ENCODE results near the gene CLPX. TPM values are rescaled to one million over a fixed set of nuclear protein-coding genes. Genes with fewer than 3 reads are reported as not detected.
"Not testable (repeated sequence)": the region's sequence is repeated elsewhere in the genome, so short reads cannot be mapped to it uniquely, and the experiment has no call there.

Gene CLPX
- total RNA-seq, 1 experiment from 2014 or later = 38.8 TPM

DNA sequence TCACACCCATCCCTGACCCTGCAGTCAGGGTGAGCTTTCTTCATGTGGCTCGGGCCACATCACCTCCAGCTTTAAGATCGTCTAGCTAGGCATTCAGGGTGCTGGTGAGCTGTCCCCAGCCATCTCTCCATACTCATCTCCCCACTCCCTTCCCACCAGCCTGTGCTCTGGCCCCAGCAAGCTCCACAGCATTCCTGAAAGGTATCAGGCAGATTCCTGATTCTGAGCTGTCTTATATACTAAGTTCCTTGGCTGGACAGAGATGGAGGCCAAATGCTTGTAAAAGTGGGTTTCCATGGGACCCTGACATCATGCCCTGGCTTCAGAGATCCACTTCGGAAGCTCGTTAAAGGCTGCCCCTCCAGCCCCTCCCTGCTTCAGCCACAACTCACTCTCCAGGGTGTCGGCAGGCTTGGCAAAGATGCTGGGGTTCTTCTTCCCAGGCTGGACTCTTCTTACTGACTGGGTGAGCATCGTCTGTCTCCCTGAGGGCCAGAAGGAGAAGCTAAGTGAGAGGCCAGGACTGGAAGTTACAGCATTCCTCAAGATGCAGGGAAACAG, 22.2 kb upstream of the CLPX start:
- no peak for DNase-seq (ENCODE audit: low read depth)

DNA sequence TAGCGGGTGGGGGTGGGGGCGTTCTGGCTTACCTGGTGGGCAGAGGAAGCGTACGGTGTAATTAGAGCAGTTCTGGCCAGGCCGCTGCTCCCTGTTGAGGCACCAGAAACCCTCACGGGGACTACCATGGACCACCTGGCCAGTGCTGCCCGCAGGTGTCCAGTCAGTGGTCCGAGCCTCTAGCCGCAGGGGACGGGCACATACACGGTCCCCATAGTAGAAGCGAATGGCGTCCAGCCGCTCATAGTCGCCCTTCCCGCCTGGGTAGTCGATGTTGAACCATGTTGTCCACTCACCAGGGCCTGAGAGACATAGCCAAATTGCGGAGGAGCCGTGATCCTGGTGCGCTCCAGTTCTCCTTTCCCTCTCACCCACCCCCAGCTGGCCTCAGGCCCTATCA, 21.6 kb upstream of the CLPX start:
- DNase-seq (ENCODE audit: low read depth) = no peak

DNA sequence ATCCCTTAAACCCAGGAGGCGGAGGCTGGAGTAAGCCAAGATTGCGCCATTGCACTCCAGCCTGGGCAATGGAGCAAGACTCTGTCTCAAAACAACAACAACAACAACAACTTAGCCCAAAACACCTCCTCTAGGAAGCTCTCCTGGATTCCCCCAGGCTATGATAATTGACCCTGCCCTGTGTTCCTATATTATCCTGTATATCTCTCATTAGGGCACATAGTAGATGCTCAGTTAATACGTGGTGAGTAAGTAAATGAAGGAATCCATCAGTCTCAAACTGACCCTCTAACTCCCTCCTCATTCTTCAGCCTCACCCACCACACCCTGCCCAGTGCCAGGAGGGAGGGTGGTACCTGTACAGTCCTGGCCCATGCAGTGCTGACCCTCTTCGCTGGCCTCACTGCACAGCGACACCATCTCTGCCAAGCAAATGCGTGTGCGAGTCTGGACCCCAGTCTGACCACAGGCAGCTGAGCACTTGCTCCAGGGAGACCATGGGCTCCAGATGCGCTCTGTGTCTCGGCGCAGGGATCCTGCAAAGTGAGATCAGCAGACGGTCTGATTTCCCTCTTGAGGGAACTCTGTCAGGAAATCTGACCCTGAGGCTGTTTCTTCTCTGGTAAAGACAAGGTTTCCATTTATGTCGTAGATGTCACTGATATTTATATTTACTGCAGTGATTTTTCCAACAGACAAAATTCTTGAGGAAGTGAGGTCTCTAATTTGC, 20.0 kb upstream of the CLPX start:
- no peak for DNase-seq (ENCODE audit: low read depth)

DNA sequence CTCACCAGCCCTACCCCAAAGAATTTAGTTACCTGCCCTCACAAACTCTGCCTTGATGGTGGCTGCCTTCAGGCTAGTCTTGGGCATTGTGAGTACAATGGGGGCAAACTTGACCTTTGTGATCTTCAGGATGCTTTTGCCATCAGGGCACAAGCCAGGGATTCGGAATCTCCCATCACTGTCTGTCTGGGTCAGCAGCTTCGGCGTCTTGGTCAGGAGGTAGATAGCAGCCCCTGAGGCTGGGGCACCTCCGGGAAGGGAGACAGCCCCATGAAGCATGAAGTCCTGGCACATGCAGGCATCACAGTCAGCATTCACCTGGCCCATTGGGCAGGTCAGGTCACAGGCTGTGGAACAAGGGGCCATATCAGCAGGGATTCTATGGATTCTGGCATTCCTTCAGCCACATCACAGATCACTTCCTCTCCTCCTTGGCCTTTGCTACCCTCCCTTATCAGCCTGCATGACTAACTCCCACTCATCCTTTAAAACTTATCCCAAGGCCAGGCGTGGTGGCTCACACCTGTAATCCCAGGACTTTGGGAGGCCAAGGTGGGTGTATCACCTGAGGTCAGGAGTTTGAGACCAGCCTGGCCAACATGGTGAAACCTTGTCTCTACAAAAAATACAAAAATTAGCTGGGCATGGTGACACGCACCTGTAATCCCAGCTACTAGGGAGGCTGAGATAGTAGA, 19.2 kb upstream of the CLPX start:
- DNase-seq (ENCODE audit: low read depth) = no peak

DNA sequence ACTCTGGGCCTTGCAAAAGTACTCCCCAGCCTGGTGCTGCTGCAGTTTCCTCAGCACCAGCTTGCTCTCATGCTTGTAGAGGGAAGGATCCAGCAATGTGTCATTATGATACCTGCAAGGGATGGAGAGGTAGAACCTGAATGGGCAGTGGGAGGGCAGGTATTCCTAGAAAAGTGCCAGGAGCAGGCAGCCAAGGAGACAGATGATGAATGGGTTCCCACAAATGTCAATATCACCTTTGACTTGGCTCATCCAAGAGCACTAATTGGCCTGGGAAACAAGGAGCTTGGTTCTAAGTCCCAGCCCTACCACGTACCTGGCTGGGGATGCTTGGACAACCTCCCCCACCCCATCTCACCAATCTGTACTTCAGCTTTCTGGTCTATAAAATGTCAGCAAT, 16.8 kb upstream of the CLPX start:
- no peak for DNase-seq (ENCODE audit: low read depth)

DNA sequence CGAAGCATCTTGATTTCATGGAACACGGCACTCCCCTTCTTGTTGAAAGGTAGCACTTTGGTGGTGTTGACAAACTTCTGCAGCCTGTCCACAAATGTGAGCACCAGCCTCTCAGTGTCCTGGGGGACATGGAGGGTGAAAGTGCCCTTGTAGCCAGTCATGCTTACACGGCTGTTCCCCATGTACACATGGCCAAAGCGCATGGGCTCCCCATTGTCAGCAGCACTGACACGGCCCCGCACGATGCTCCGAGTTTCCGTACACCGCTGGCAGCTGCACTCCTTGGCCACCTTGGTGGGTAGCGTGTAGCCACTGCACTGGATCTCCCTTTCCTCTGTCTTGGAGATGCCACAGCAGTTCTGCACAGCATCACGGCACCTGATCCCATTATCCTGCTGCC, 13.4 kb upstream of the CLPX start:
- DNase-seq (ENCODE audit: low read depth) = no peak

DNA sequence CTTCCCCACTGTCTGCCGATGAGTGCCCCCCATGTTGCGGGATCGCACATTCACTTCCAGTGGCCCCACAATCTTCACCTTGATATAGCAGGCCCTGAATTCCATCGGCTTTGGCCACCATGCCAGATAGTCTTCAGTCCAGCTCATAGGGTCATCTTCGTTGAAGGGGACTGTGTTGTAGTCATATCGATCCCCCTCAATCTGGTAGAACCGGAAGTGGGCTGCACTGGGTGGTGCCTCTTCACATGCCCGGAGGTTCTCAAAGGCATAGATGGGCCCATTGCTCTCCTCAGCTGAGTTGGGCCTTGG, 12.1 kb upstream of the CLPX start:
- no peak for DNase-seq (ENCODE audit: low read depth)

DNA sequence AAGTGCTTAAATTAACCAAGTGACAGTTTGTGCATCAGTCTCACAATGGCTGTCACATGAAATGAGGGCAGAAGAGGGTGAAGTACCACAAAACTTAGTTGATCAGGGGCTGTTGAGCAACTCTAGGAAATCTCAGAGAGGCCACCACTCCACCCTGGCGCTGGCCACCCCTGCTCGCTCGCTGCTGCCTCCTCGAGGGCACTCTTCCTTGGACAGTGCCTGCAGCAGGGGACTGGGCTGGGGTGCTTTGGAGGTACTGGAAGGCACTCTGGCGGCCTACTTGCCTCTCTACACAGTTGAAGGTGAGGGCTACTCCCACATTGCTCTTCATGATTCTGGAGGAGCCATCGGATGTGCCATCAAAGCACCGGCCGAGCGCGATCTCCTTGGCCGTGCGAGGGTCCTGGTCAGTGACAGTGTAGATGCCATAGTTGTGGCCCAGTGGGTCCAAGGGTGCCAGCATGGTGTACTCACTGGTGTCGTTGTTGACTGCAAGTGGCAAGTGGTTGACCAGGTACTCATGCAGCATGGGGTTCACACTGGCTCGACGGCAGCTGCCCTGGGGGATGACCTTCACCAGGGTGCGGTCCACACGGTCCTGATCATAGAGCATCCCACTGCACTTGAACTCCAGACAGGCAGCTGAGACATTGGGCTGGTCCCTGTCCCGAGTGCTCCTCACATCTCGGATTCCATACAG, 11.6 kb upstream of the CLPX start:
- DNase-seq (ENCODE audit: low read depth) = no peak

DNA sequence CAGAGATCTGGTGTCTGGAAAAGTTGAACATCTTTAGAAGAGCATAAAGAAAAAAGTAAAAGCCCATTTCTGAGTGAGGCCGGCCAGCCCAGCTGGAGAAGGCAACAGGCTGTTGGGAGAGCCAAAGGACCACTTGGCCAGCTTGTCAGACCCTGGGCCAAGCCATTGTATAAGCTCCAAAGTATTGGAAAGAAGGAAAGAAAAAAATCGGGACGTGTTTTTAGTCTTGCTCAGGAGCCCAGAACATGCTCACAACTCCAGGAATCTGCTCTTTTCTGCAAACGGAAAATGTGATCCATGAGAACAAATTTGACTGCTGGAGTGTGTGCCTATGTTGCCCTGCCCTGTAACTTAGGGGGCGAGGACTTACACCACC, 10.4 kb upstream of the CLPX start:
- no peak for DNase-seq (ENCODE audit: low read depth)

DNA sequence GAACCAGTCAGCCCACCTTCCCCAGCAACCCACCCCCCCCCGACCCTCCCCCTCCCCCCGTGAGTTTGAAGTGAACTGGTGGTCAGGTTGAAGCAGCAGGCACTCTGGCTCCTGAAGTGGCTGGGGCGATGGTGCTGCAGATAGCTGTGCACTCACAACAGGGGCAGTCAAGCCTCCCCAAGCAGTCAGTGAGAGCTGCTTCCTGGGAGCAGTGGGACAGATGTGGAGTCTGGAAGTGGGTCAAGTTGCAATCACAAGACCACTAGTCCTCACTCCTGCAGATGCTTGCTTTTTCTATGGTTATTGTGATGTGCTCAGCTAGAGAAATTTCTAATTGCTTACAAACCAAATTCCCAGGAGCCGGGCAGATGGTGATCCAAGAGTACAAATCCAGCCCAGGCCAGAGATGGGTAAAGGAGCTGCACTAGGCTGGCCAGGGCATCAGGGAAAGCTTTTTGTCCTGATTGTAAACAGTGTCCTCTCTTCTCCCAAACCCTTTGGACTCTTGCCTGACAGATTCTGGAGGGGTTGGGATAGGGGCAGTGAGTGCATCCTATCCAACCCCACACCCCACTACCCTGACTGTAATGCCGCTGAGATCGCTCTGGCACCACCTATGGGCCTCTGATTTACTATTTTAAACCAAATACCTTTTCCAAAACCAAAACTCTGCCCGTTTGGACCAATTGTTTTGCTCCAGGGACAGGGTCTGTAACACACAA, 9.8 kb upstream of the CLPX start:
- DNase-seq (ENCODE audit: low read depth) = no peak

DNA sequence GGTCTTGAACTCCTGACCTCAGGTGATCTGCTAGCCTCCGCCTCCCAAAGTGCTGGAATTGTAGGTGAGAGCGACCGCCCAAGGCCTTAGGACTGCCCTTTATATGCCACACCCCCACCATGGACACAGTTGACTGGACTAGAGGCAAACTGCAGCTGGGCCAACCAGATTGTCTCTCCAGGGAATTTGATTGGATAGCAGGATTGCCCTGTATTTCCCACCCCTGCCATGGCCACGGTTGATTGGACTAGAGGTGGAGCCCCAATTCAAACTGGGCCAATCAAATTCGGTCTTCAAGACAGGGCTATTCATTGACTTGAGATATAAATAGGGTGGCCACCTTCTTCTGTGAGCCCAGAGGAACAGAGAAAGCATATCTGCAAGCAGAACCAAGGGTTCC, 6.9 kb upstream of the CLPX start:
- DNase-seq (ENCODE audit: low read depth) = peak; percentile 46

DNA sequence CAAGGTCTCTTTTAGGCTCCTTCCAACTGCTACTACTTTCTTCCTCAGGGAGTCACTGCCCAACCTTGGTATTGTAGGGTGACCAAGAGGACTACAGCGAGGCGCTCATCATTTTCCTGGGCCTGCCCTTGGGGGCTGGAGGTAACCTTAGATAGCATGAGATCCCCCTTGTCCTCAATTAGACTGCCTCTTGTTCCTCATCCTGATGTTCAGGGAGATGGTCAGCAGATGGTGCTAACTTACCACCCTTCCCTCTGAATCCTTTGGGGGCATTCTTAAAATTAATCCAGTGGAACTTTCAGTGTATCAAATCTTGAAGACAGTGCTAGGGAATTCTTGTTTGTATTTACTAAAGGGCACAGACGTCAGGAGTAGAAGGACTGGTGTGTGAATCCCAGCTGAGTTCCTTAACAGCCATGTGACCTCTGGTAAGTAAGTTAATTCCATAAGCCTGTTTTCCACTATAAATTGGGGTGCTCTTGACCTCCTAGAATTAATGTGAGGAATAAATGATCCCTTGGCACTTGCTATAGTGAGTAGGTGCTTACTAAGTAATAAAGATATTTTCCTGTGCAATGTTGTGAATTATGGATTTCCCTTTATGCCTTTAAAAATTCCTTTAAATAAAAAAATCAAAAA, 4.1 kb upstream of the CLPX start:
- peak; percentile 62 for DNase-seq (ENCODE audit: low read depth)

DNA sequence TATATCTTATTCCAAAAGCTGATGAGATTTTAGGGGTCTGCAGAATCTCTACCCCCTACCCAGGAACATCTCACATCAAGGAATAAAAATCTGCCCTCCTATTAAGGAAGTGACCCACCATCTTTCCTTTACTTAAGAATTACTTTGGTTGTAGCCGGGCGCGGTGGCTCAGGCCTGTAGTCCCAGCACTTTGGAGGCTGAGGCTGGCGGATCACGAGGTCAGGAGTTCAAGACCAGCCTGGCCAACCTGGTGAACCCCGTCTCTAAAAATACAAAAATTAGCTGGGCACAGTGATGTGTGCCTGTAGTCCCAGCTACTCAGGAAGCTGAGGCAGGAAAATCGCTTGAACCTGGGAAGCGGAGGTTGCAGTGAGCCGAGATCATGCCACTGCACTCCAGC, 3.3 kb upstream of the CLPX start:
- not testable (repeated sequence) for DNase-seq (ENCODE audit: low read depth)

DNA sequence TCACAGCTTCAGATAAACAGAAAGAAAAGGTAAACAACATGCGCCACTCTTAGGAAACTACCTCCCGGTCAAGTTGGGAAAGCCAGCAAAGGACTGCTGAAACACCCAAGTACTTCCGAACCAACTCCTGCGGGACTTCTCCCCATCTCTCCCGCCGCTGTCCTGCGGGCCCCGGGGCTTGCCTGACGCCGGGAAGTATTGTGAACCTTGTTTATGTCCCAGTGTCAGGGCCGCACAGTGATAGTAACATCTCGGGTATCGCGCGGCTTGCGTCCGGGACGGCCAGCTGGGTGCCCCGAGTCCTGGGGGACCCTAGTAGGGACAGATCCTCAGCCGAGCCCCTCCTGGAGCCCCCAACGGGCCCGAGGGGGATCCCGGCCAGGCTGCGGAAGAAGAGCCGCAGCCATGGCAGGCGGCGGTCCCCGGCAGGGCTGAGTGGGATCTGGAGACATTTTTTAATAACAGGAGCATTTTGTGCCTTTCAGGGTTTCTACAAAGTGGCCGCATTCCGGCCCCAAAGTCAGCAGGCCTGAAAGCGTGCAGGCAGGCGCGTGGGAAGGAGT, 756 bp downstream of the CLPX start:
- peak; percentile 40 for DNase-seq (ENCODE audit: low read depth)

DNA sequence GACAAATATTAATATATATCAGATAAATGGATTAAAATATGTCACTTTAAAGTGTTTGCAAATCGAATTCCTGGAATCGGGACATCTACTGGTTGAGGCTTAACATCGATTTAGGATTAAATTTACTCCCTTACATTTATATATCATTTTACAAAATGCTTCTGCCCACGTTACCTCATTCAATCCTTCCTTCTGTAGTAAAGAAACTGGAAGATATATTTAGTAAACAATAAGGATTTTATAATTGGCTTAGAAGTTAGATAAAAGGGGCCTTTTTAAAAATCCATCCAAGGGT, 1.3 kb downstream of the CLPX start:
- DNase-seq (ENCODE audit: low read depth) = no peak

DNA sequence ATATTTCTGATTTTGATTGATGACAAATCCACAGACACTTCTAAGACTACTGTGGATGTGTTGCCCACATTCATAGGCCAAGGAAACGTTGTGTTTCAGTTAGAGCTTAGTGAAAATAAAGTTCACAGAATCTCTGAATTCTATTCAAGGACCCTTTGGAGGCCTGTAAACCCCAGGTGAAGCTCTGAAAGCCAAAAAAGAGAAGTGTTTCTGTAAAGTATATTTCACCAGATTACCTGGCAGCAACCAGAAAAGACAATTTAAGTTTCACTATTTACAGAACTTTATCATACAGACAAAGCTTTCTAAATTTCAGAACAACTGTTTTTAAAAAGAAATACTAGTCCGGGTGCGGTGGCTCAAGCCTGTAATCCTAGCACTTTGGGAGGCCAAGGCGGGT, 2.6 kb downstream of the CLPX start:
- no peak for DNase-seq (ENCODE audit: low read depth)

DNA sequence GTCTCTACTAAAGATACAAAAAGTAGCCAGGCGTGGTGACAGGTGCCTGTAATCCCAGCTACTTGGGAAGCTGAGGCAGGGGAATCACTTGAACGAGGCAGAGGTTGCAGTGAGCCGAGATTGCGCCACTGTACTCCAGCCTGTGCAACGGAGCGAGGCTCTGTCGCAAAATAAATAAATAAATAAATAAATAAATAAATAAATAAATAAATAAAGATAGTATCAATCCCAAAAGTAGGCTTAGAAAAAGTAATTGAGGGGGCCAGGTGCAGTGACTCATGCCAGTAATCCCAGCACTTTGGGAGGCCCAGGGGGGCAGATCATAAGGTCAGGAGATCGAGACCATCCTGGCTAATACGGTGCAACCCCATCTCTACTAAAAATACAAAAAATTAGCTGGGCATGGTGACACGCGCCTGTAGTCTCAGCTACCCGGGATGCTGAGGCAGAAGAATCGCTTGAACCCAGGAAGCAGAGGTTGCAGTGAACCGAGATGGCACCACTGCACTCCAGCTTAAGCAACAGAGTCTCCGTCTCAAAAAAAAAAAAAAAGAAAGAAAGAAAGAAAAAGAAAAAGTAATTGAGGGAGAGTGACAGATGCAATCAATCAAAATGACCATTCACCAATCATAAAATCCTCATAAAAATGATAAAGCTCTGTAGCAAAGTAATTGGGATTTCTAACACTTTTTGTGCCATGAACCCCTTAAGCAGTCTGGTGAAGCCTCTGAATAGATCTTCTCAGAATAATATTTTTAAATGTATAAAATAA, 3.4 kb downstream of the CLPX start:
- DNase-seq (ENCODE audit: low read depth) = not testable (repeated sequence)

DNA sequence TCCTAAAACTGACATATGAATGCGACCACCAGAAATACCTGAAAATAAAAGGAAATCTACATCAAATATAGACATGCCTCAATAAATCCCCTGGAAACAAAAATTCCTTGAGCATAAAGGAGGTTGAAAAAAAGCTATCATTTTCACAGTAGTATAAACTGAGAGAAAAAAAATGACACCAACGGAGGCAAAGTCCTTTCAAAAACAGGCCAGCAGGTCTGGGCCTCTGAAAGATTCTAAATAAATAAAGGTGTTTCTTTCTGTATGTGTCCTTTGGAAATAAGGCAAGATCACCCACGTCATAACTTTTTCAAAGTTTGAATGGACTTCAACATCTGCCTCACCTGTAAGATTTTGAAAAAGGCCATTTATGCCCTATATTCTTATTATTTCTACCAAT, 5.0 kb downstream of the CLPX start:
- DNase-seq (ENCODE audit: low read depth) = no peak

DNA sequence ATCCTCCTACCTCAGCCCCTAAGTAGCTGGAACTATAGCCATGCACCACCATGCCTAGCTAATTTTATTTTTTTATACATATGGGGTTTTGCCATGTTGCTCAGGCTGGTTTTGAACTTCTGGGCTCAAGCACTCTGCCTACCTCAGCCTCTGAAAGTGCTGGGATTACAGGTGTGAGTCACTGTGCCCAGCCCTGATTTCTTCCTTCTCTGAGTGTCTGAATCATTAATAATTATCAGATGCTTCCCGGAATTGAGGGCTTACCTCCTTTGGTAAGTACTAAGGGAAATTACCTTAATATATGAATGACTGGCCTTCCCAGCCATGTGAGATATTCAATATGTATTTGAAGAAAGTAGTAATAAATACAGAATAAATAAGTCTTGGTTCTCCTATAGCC, 7.2 kb downstream of the CLPX start:
- no peak for DNase-seq (ENCODE audit: low read depth)

DNA sequence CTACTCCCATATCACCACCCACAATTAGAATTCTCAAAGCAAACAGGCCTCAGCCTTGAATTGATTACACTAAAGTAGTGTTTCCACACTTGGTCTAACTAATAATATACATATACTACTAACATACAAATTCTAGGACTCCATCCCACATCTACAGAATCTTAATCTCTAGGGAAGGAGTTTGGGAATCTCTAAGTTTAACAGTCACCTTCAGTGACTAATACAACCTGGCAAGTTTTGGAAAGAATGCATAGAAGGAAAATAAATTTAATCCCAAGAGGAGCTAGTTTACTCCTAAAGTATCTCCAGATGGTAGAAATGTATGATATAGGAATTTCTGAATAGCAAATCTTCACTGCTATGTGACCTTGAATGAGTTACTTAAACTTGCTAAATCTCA, 9.1 kb downstream of the CLPX start:
- no peak for DNase-seq (ENCODE audit: low read depth)

DNA sequence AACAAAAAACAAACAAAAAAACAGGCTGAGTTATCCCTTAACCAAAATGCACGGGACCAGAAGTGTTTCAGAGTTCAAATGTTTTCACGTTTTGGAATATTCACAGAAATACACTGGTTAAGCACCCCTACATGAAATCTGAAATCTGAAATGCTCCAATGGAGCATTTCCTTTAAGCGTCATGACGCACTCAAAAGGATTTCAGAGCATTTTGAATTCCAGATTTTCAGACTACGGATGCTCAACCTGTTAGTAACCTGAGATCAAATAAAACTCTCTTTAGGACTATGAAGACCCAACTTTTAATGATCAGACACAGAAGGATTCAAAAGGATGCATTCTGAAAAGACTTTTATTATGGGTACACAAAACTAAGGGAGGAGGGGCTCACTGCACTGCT, 9.6 kb downstream of the CLPX start:
- DNase-seq (ENCODE audit: low read depth) = no peak
